ENCODE measurements around the gene GP9. TPM values are rescaled to one million over a fixed set of nuclear protein-coding genes. Genes with fewer than 3 reads are reported as not detected.
"Not testable (repeated sequence)": the region's sequence is repeated elsewhere in the genome, so short reads cannot be mapped to it uniquely, and the experiment has no call there.

GP9 gene
- total RNA-seq, 2 donors from 2014 or later: 0.39 to 0.55 TPM

- intact Hi-C loops (cut with DNase I, micrococcal nuclease): no loop called here
- DNase-seq (peak; percentile 84 to 88), ATAC-seq (peak; percentile 81)
Observed at GRCh38 chr3:129065016-129065719, 4.6 kb downstream of the GP9 start.

GRCh38 chr3:129065720-129066073 lies 5.1 kb downstream of the GP9 start:
- ATAC-seq: peak; percentile 52
- DNase-seq: no peak
- intact Hi-C loops (cut with DNase I, micrococcal nuclease): no loop called here

- ATAC-seq: peak; percentile 44
- intact Hi-C loops (cut with DNase I, micrococcal nuclease): not testable (repeated sequence)
- peak; percentile 78 for DNase-seq
Observed at GRCh38 chr3:129067719-129068118, 7.1 kb downstream of the GP9 start.

- intact Hi-C loops (cut with DNase I, micrococcal nuclease): no loop called here
Observed at GRCh38 chr3:129068291-129068886, 7.8 kb downstream of the GP9 start.

GRCh38 chr3:129069313-129070085 lies 8.9 kb downstream of the GP9 start:
- intact Hi-C loops (cut with DNase I, micrococcal nuclease); DNase-seq; ATAC-seq: not testable (repeated sequence)

More at GRCh38 chr3:129068291-129068886, 7.8 kb downstream of the GP9 start:
- ATAC-seq (no peak), DNase-seq (no peak)

- DNase-seq (no peak), ATAC-seq (no peak)
- intact Hi-C loops (cut with DNase I, micrococcal nuclease): no loop called here
Observed at GRCh38 chr3:129070086-129070885, 9.7 kb downstream of the GP9 start.

- intact Hi-C loops (cut with DNase I, micrococcal nuclease): no loop called here
- ATAC-seq (no peak), DNase-seq (no peak)
Observed at GRCh38 chr3:129077222-129077621, 16.6 kb downstream of the GP9 start.

GRCh38 chr3:129078510-129078909 lies 17.9 kb downstream of the GP9 start:
- DNase-seq (no peak), ATAC-seq (no peak)
- intact Hi-C loops (cut with DNase I, micrococcal nuclease): no loop called here

- intact Hi-C loops (cut with DNase I, micrococcal nuclease): no loop called here
Observed at GRCh38 chr3:129081503-129081902, 20.9 kb downstream of the GP9 start.

GRCh38 chr3:129082026-129082425 lies 21.4 kb downstream of the GP9 start:
- DNase-seq (no peak), ATAC-seq (no peak)
- intact Hi-C loops (cut with DNase I, micrococcal nuclease): no loop called here

More at GRCh38 chr3:129081503-129081902, 20.9 kb downstream of the GP9 start:
- DNase-seq: no peak
- no peak for ATAC-seq

GRCh38 chr3:129084501-129084900 lies 23.9 kb downstream of the GP9 start:
- intact Hi-C loops (cut with DNase I, micrococcal nuclease): no loop called here
- DNase-seq (no peak), ATAC-seq (no peak)

- no peak for DNase-seq
- ATAC-seq: no peak
- intact Hi-C loops (cut with DNase I, micrococcal nuclease): no loop called here
Observed at GRCh38 chr3:129085165-129085715, 24.7 kb downstream of the GP9 start.

GRCh38 chr3:129085818-129086217 lies 25.2 kb downstream of the GP9 start:
- no peak for DNase-seq
- no peak for ATAC-seq
- intact Hi-C loops (cut with DNase I, micrococcal nuclease): no loop called here

GRCh38 chr3:129087138-129087702 lies 26.6 kb downstream of the GP9 start:
- DNase-seq (peak in 1 of 2 donors; percentile 35), ATAC-seq (peak; percentile 26)
- intact Hi-C loops (cut with DNase I, micrococcal nuclease): no loop called here

- peak; percentile 91 for ATAC-seq
- intact Hi-C loops (cut with DNase I, micrococcal nuclease): not testable (repeated sequence)
- DNase-seq: peak in 1 of 2 donors; percentile 35
Observed at GRCh38 chr3:129087904-129088303, 27.3 kb downstream of the GP9 start.

GRCh38 chr3:129088312-129088711 lies 27.7 kb downstream of the GP9 start:
- DNase-seq; intact Hi-C loops (cut with DNase I, micrococcal nuclease): not testable (repeated sequence)
- ATAC-seq: peak; percentile 11

- ATAC-seq (no peak), DNase-seq (no peak)
- intact Hi-C loops (cut with DNase I, micrococcal nuclease): no loop called here
Observed at GRCh38 chr3:129095285-129095684, 34.7 kb downstream of the GP9 start.

- ATAC-seq: no peak
- DNase-seq: no peak
- intact Hi-C loops (cut with DNase I, micrococcal nuclease): no loop called here
Observed at GRCh38 chr3:129100274-129100673, 39.7 kb downstream of the GP9 start.

Measured in left colon (tissue), 2 donors.